Activated naive CD4-positive, alpha-beta T cell (primary cell): ENCODE results near the gene KIZ.

Experiments used
- DNase-seq, 4 experiments: peaks; one replicate each; lab custom pipeline; 2025; lab: John Stamatoyannopoulos, UW

KIZ gene

DNA sequence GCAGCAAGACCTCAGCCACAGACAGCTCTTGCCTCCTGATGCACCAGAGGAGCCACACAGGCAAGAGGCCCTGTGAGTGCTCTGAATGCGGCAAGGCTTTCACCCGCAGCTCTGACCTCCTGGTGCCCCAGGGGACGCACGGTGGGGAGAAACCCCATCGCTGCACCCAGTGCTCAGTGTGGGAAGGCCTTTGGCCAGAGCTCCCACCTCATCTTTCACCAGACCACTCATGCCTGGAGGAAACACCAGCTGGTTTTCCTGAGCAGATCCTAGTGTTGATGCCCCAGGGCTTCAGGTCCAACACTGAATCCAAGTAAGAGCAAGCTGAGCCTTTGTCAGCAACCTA is 140.3 kb downstream of the KIZ start:
- DNase-seq: no peak

GRCh38 chr20:21269772-21270171 is 143.9 kb downstream of the KIZ start:
- DNase-seq: no peak

GRCh38 chr20:21270806-21271205 is 144.9 kb downstream of the KIZ start:
- no peak for DNase-seq

DNA sequence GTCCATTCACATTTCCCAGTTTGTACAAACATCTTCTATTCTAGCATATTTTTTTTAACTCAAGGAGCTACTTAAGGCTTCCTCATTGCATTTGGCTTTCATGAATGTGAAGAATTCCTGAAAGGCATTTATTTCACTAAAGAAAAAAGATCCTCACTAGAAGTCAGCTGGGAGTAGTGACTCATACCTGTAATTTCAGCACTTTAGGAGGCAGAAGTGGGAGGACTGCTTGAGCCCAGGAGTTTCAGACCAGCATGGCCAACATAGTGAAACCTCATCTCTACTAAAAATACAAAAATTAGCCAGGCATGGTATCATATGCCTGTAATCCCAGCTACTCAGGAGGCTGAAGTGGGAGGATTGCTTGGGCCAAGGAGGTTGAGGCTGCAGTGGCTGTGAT is 146.4 kb downstream of the KIZ start:
- no peak for DNase-seq

DNA sequence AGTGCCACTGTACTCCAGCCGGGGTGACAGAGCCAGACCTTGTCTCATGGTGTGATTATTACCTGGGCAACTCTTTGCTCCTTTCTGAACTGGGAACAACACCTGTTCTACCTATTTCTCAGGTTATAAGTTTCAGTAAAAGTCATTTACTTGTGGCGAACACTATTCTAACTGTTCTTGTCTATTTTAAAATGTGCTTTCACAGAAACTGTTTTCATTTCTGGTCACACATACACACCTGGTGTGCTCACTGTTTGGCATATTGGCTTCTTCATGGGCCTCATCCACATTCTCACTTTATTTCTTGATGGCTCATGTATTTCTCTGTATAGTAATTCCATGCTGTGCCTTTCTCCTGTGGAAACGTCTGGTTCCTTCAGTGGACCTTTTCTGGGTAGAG is 146.8 kb downstream of the KIZ start:
- no peak for DNase-seq

DNA sequence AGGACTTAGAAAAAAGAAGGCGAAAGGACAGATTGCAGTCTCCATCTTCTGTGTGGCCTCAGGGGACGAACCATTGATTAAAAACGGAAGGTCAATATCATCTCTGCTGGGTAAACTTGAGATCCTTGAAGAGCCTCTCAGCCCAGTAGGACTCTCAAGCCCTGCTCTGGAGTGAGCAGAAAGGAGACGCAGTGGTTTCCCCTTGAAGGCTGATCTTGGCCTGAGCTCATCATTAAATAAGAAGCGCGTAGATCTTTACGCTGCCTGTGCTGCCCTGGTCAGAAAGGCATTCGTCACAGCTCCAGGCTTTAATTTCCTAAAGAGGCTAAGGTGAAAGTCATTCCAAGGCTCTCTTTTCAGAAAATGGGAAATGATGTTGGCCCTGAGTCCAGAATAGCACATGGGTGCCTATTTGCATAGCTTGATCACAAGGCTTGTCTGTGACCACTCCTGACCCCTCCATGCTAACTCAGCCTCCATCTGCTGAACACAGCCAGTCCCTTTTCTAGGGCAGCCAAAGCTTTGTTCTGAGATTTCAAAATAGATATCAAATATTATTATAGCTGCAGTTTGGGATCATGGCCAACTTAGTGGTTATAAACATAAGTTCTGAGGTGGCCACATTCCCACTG is 148.0 kb downstream of the KIZ start:
- DNase-seq: no peak

GRCh38 chr20:21278829-21279228 is 152.9 kb downstream of the KIZ start:
- DNase-seq: no peak

- no peak for DNase-seq
Measured at GRCh38 chr20:21279706-21280521, 154.0 kb downstream of the KIZ start.

GRCh38 chr20:21280522-21281016 is 154.7 kb downstream of the KIZ start:
- DNase-seq: no peak

GRCh38 chr20:21286775-21287174 is 160.9 kb downstream of the KIZ start:
- DNase-seq: no peak

GRCh38 chr20:21288587-21289370 is 162.9 kb downstream of the KIZ start:
- DNase-seq: no peak

- no peak for DNase-seq
Measured at GRCh38 chr20:21289651-21290050, 163.8 kb downstream of the KIZ start.

GRCh38 chr20:21291026-21291425 is 165.1 kb downstream of the KIZ start:
- no peak for DNase-seq

GRCh38 chr20:21294755-21295154 is 168.9 kb downstream of the KIZ start:
- DNase-seq: no peak
